Measurements from ENCODE around the gene FAM149B1. TPM values are rescaled to one million over a fixed set of nuclear protein-coding genes. Genes with fewer than 3 reads are reported as not detected.
"Not testable (repeated sequence)": the region's sequence is repeated elsewhere in the genome, so short reads cannot be mapped to it uniquely, and the experiment has no call there.

The FAM149B1 gene
- total RNA-seq: 10 to 100 TPM; 14.8 to 17.3 TPM

- DNase-seq (ENCODE audit: low spot score in 2 of 2): peak; percentile 86 to 94
- peaks cover 22 to 27% of the 10 kb centered on the region in 2 donors for H3K36me3 Mint-ChIP-seq
- peak within 1 kb of the TSS; percentile 97 to 98 for H3K27ac Mint-ChIP-seq
- H3K9me3 Mint-ChIP-seq: no peaks in the 10 kb centered on the region
- ATAC-seq: peak; percentile 96 to 99
Measured at GRCh38 chr10:73167783-73168464, at the start of gene FAM149B1, which contains the start of gene ECD. Gene FAM149B1, plus strand, starts transcription at chr10:73168119. Its CDS starts 221 bp downstream, at chr10:73168340. Gene ECD, minus strand, starts transcription at chr10:73168008. Its CDS starts 4,071 bp downstream, at chr10:73163937.

- Mint-ChIP-seq H3K36me3 (no peaks in the 10 kb centered on the region), H3K27ac (no peak overlapping the region), H3K9me3 (no peaks in the 10 kb centered on the region)
- no peak for DNase-seq (ENCODE audit: low spot score in 2 of 2)
- ATAC-seq: no peak
Measured at GRCh38 chr10:73119457-73119856, 48.5 kb upstream of the FAM149B1 start.

- no peak for ATAC-seq
- H3K36me3 Mint-ChIP-seq: no peaks in the 10 kb centered on the region
- no peaks in the 10 kb centered on the region for H3K9me3 Mint-ChIP-seq
- no peak overlapping the region for H3K27ac Mint-ChIP-seq
- no peak for DNase-seq (ENCODE audit: low spot score in 2 of 2)
Measured at GRCh38 chr10:73119952-73120351, 48.0 kb upstream of the FAM149B1 start.

- Mint-ChIP-seq H3K27ac (no peak overlapping the region), H3K36me3 (no peaks in the 10 kb centered on the region), H3K9me3 (no peaks in the 10 kb centered on the region)
- ATAC-seq (no peak), DNase-seq (ENCODE audit: low spot score in 2 of 2) (no peak)
Measured at GRCh38 chr10:73126343-73126742, 41.6 kb upstream of the FAM149B1 start.

GRCh38 chr10:73131301-73131700 is 36.6 kb upstream of the FAM149B1 start:
- H3K36me3 Mint-ChIP-seq: peaks cover 0 to 8% of the 10 kb centered on the region in 2 donors
- no peaks in the 10 kb centered on the region for H3K9me3 Mint-ChIP-seq
- H3K27ac Mint-ChIP-seq: no peak overlapping the region
- DNase-seq (ENCODE audit: low spot score in 2 of 2) (no peak), ATAC-seq (no peak)

GRCh38 chr10:73131913-73132686 is 35.8 kb upstream of the FAM149B1 start:
- Mint-ChIP-seq H3K36me3 (peaks cover 0 to 8% of the 10 kb centered on the region in 2 donors), H3K27ac (peak overlapping the region in 1 of 2 donors; percentile 12), H3K9me3 (no peaks in the 10 kb centered on the region)
- ATAC-seq (no peak), DNase-seq (ENCODE audit: low spot score in 2 of 2) (no peak)

- Mint-ChIP-seq H3K9me3 (no peaks in the 10 kb centered on the region), H3K27ac (no peak overlapping the region), H3K36me3 (peaks cover 0 to 8% of the 10 kb centered on the region in 2 donors)
- ATAC-seq (no peak), DNase-seq (ENCODE audit: low spot score in 2 of 2) (no peak)
Measured at GRCh38 chr10:73134727-73135126, 33.2 kb upstream of the FAM149B1 start.

GRCh38 chr10:73136627-73137026 is 31.3 kb upstream of the FAM149B1 start:
- no peaks in the 10 kb centered on the region for H3K9me3 Mint-ChIP-seq
- no peak overlapping the region for H3K27ac Mint-ChIP-seq
- ATAC-seq (no peak), DNase-seq (ENCODE audit: low spot score in 2 of 2) (no peak)
- H3K36me3 Mint-ChIP-seq: peaks cover 0 to 8% of the 10 kb centered on the region in 2 donors

- ATAC-seq: no peak
- no peak for DNase-seq (ENCODE audit: low spot score in 2 of 2)
- Mint-ChIP-seq H3K9me3 (no peaks in the 10 kb centered on the region), H3K36me3 (peaks cover 0 to 4% of the 10 kb centered on the region in 2 donors), H3K27ac (peak overlapping the region in 1 of 2 donors; percentile 92)
Measured at GRCh38 chr10:73139251-73139650, 28.7 kb upstream of the FAM149B1 start.

GRCh38 chr10:73141603-73142002 is 26.3 kb upstream of the FAM149B1 start:
- ATAC-seq (no peak), DNase-seq (ENCODE audit: low spot score in 2 of 2) (no peak)
- Mint-ChIP-seq H3K9me3 (no peaks in the 10 kb centered on the region), H3K36me3 (no peaks in the 10 kb centered on the region), H3K27ac (no peak overlapping the region)

GRCh38 chr10:73150633-73151413 is 17.1 kb upstream of the FAM149B1 start:
- ATAC-seq; DNase-seq (ENCODE audit: low spot score in 2 of 2); H3K9me3 Mint-ChIP-seq; H3K27ac Mint-ChIP-seq: not testable (repeated sequence)
- H3K36me3 Mint-ChIP-seq: peaks cover 5 to 20% of the 10 kb centered on the region in 2 donors

- no peak overlapping the region for H3K27ac Mint-ChIP-seq
- no peaks in the 10 kb centered on the region for H3K9me3 Mint-ChIP-seq
- no peak for DNase-seq (ENCODE audit: low spot score in 2 of 2)
- peaks cover 5 to 20% of the 10 kb centered on the region in 2 donors for H3K36me3 Mint-ChIP-seq
- ATAC-seq: no peak
Measured at GRCh38 chr10:73152009-73152408, 15.9 kb upstream of the FAM149B1 start.

GRCh38 chr10:73156054-73156453 is 11.9 kb upstream of the FAM149B1 start:
- no peak for DNase-seq (ENCODE audit: low spot score in 2 of 2)
- ATAC-seq: no peak
- no peak overlapping the region for H3K27ac Mint-ChIP-seq
- peaks cover 5 to 13% of the 10 kb centered on the region in 2 donors for H3K36me3 Mint-ChIP-seq
- H3K9me3 Mint-ChIP-seq: no peaks in the 10 kb centered on the region

GRCh38 chr10:73159038-73159648 is 8.8 kb upstream of the FAM149B1 start:
- DNase-seq (ENCODE audit: low spot score in 2 of 2) (peak in 1 of 2 donors; percentile 51), ATAC-seq (peak in 1 of 2 donors; percentile 53)
- no peak overlapping the region for H3K27ac Mint-ChIP-seq
- H3K9me3 Mint-ChIP-seq: no peaks in the 10 kb centered on the region
- H3K36me3 Mint-ChIP-seq: peaks cover 0 to 12% of the 10 kb centered on the region in 2 donors

- no peak for DNase-seq (ENCODE audit: low spot score in 2 of 2)
- H3K27ac Mint-ChIP-seq: peak overlapping the region in 1 of 2 donors; percentile 48
- peaks cover 3 to 18% of the 10 kb centered on the region in 2 donors for H3K36me3 Mint-ChIP-seq
- H3K9me3 Mint-ChIP-seq: no peaks in the 10 kb centered on the region
- ATAC-seq: no peak
Measured at GRCh38 chr10:73161079-73161478, 6.8 kb upstream of the FAM149B1 start.

- Mint-ChIP-seq H3K36me3 (peaks cover 5 to 22% of the 10 kb centered on the region in 2 donors), H3K9me3 (no peaks in the 10 kb centered on the region), H3K27ac (peak overlapping the region in 1 of 2 donors; percentile 48)
- DNase-seq (ENCODE audit: low spot score in 2 of 2): no peak
- ATAC-seq: no peak
Measured at GRCh38 chr10:73161662-73162061, 6.3 kb upstream of the FAM149B1 start.

Measured in activated naive CD4-positive, alpha-beta T cell treated with anti-CD3 and anti-CD28 coated beads, Interleukin-2, amount 50 U/mL, for 72 hours (primary cell).